SK-N-SH (cell line): ENCODE data around the gene GRIA1. TPM values are rescaled to one million over a fixed set of nuclear protein-coding genes. Genes with fewer than 3 reads are reported as not detected.
A peak's percentile ranks its signal among the peaks of the same experiment; 100 is the strongest.

Experiments
- CTCF ChIA-PET: fragments of 300-600, 350-600 bp; formaldehyde crosslinking; extraction: SDS; loops from one replicate; lab custom pipeline; 2021; lab: Yijun Ruan, JAX
- POLR2A ChIA-PET: fragments of 350-600 bp; sonication (Branson Sonifier 250); formaldehyde crosslinking; extraction: SDS; loops from one replicate; lab custom pipeline; 2020; ENCODE audit warnings: antibody characterized with exemption, inconsistent platforms; lab: Yijun Ruan, JAX
- DNase-seq: peaks from one replicate; pipeline ENCODE4 v3.0.0; 2012
- H2AFZ ChIP-seq: fragments of 200-600 bp; sonication (generic); 2 replicates; pipeline ENCODE4 v1.8.1; 2016; ENCODE audit warnings: antibody characterized with exemption, mild to moderate bottlenecking, low read depth
- H3F3A ChIP-seq: fragments of 200-600 bp; sonication (generic); replicated peaks from 2 replicates; pipeline ENCODE3; 2016; ENCODE audit warnings: antibody characterized with exemption, mild to moderate bottlenecking; ENCODE audit not compliant: insufficient read depth
- H3K27ac ChIP-seq, 2 experiments: fragments of 200-500 bp in 1 of 2; fragments of 200-600 bp in 1 of 2; sonication (Bioruptor generic) in 1 of 2; sonication (generic), shearing (Covaris generic) in 1 of 2; 2 replicates each; pipeline versions ENCODE4 v1.5.1 to v1.6.1; 2014 to 2016; ENCODE audit warnings: low read depth in 2 of 2, inconsistent platforms in 1 of 2, low read length in 1 of 2, mild to moderate bottlenecking in 1 of 2, mixed read lengths in 1 of 2
- H3K27me3 ChIP-seq: fragments of 200-600 bp; sonication (generic), shearing (Covaris generic); 2 replicates; pipeline ENCODE4 v1.6.1; 2016; ENCODE audit warnings: mixed run types; ENCODE audit not compliant: insufficient read depth
- H3K36me3 ChIP-seq, 2 experiments: fragments of 200-500 bp in 1 of 2; fragments of 200-600 bp in 1 of 2; sonication (Bioruptor generic) in 1 of 2; sonication (generic) in 1 of 2; replicated peaks in 1 of 2; 2 replicates each; pipeline versions ENCODE3 to v1.5.1; 2014 to 2016; ENCODE audit warnings: low read length in 1 of 2, mild to moderate bottlenecking in 1 of 2; ENCODE audit not compliant: insufficient read depth in 2 of 2, control insufficient read depth in 1 of 2
- H3K4me1 ChIP-seq, 2 experiments: fragments of 200-500 bp in 1 of 2; fragments of 200-600 bp in 1 of 2; sonication (Bioruptor generic) in 1 of 2; sonication (generic), shearing (Covaris generic) in 1 of 2; 2 replicates each; pipeline versions ENCODE4 v1.5.1 to v1.6.1; 2014 to 2016; ENCODE audit warnings: low read depth in 1 of 2, low read length in 1 of 2, mixed run types in 1 of 2; ENCODE audit not compliant: insufficient read depth in 2 of 2, control insufficient read depth in 1 of 2
- H3K4me2 ChIP-seq: fragments of 200-600 bp; sonication (generic), shearing (Covaris generic); 2 replicates; pipeline ENCODE4 v1.6.1; 2017; ENCODE audit warnings: mixed run types
- H3K4me3 ChIP-seq, 2 experiments: fragments of 200-500 bp in 1 of 2; fragments of 200-600 bp in 1 of 2; sonication (Bioruptor generic) in 1 of 2; sonication (generic), shearing (Covaris generic) in 1 of 2; 2 replicates each; pipeline versions ENCODE4 v1.5.1 to v1.8.1; 2014 to 2016; ENCODE audit warnings: low read depth in 2 of 2, inconsistent platforms in 1 of 2, low read length in 1 of 2, mild to moderate bottlenecking in 1 of 2, mixed read lengths in 1 of 2, moderate library complexity in 1 of 2
- H3K79me2 ChIP-seq: fragments of 200-600 bp; sonication (generic); 2 replicates; pipeline ENCODE4 v1.8.1; 2017; ENCODE audit warnings: mild to moderate bottlenecking; ENCODE audit not compliant: insufficient read depth
- H3K9ac ChIP-seq: fragments of 200-600 bp; sonication (generic); 2 replicates; pipeline ENCODE4 v1.6.1; 2017; ENCODE audit warnings: mixed run types
- H3K9me2 ChIP-seq: fragments of 200-600 bp; sonication (generic); 2 replicates; pipeline ENCODE4 v1.6.1; 2017; ENCODE audit warnings: mixed run types
- H3K9me3 ChIP-seq: fragments of 200-600 bp; sonication (generic); 2 replicates; pipeline ENCODE4 v1.6.1; 2017; ENCODE audit warnings: mixed run types, mild to moderate bottlenecking, moderate library complexity
- H4K20me1 ChIP-seq: fragments of 200-600 bp; sonication (generic); 2 replicates; pipeline ENCODE4 v1.6.1; 2017; ENCODE audit warnings: mild to moderate bottlenecking, mixed run types; ENCODE audit not compliant: insufficient read depth
- EP300 ChIP-seq, 2 experiments: IDR thresholded peaks; 2 replicates each; pipeline versions ENCODE4 v1.4.0 to v1.6.1; 2012; ENCODE audit warnings: borderline replicate concordance in 1 of 2, low read depth in 1 of 2, low read length in 1 of 2
- EZH2phosphoT487 ChIP-seq: fragments of 200-600 bp; sonication (generic); IDR thresholded peaks from 2 replicates; pipeline ENCODE4 v1.6.1; 2017; ENCODE audit warnings: low read depth, mixed run types, mild to moderate bottlenecking, antibody characterized with exemption, moderate library complexity, borderline replicate concordance
- FOSL2 ChIP-seq: IDR thresholded peaks from 2 replicates; pipeline ENCODE4 v1.4.0; 2012; ENCODE audit warnings: low read depth, mild to moderate bottlenecking, moderate library complexity, borderline replicate concordance
- FOXJ3 ChIP-seq: sonication (generic); formaldehyde crosslinking; IDR thresholded peaks from 2 replicates; pipeline ENCODE4 v1.5.1; 2020; ENCODE audit warnings: mild to moderate bottlenecking, missing genetic modification reagents
- FOXM1 ChIP-seq: IDR thresholded peaks from 2 replicates; pipeline ENCODE4 v1.4.0; 2012; ENCODE audit warnings: low read depth, mild to moderate bottlenecking
- GABPA ChIP-seq: IDR thresholded peaks from 2 replicates; pipeline ENCODE4 v1.4.0; 2012; ENCODE audit warnings: low read depth, mild to moderate bottlenecking
- JUND ChIP-seq: IDR thresholded peaks from 2 replicates; pipeline ENCODE4 v1.4.0; 2012
- NFIC ChIP-seq: IDR thresholded peaks from 2 replicates; pipeline ENCODE4 v1.4.0; 2012; ENCODE audit warnings: borderline replicate concordance
- NRF1 ChIP-seq: IDR thresholded peaks from 2 replicates; pipeline ENCODE4 v1.6.1; 2012; ENCODE audit warnings: low read depth, mild to moderate bottlenecking, low read length
- POLR2AphosphoS5 ChIP-seq: IDR thresholded peaks from 2 replicates; pipeline ENCODE4 v1.6.1; 2012; ENCODE audit warnings: low read depth, low read length
- RXRA ChIP-seq: IDR thresholded peaks from 2 replicates; pipeline ENCODE4 v1.4.0; 2012; ENCODE audit warnings: low read depth, mild to moderate bottlenecking, borderline replicate concordance
- SMC3 ChIP-seq: IDR thresholded peaks from 2 replicates; pipeline ENCODE4 v1.6.1; 2012; ENCODE audit warnings: low read depth, low read length, improper control_type of control experiment
- TAF1 ChIP-seq: IDR thresholded peaks from 2 replicates; pipeline ENCODE4 v1.6.1; 2012; ENCODE audit warnings: low read depth, mild to moderate bottlenecking, low read length, moderate library complexity, borderline replicate concordance
- TCF12 ChIP-seq: IDR thresholded peaks from 2 replicates; pipeline ENCODE4 v1.4.0; 2012
- TEAD4 ChIP-seq: IDR thresholded peaks from 2 replicates; pipeline ENCODE4 v1.4.0; 2012; ENCODE audit warnings: mild to moderate bottlenecking, borderline replicate concordance; ENCODE audit not compliant: insufficient read depth
- WGBS: methylation state at CpG from one replicate; pipeline ENCODE4 v1.1.6; 2017; ENCODE audit warnings: low lambda C conversion rate; 5-methylcytosine and 5-hydroxymethylcytosine counted together
- polyA plus RNA-seq, 3 experiments: library from polyadenylated mRNA; depleted of rRNA; stranded (reverse); fragments of >200 nt; gene quantifications; 2 replicates each; pipeline ENCODE4 v1.2.3, GENCODE V29; 2012
- TF ChIP-seq, protein P1 (sequence below): IDR thresholded peaks from 2 replicates; pipeline ENCODE4 v1.4.0; 2012; ENCODE audit warnings: low read depth
- TF ChIP-seq, protein P2 (sequence below): fragments of 150-350 bp; IDR thresholded peaks from 2 replicates; pipeline ENCODE4 v1.6.1; 2016; ENCODE audit warnings: mild to moderate bottlenecking, low read depth, low read length
- TF ChIP-seq, protein P3 (sequence below): IDR thresholded peaks from 2 replicates; pipeline ENCODE4; 2012
- TF ChIP-seq, protein P4 (sequence below): IDR thresholded peaks from 2 replicates; pipeline ENCODE4 v1.4.0; 2012; ENCODE audit warnings: low read depth, borderline replicate concordance

Gene GRIA1
- polyA plus RNA-seq, 1 of the 3 experiments (the other 2 are of a cell fraction) = 0.35 TPM

DNA sequence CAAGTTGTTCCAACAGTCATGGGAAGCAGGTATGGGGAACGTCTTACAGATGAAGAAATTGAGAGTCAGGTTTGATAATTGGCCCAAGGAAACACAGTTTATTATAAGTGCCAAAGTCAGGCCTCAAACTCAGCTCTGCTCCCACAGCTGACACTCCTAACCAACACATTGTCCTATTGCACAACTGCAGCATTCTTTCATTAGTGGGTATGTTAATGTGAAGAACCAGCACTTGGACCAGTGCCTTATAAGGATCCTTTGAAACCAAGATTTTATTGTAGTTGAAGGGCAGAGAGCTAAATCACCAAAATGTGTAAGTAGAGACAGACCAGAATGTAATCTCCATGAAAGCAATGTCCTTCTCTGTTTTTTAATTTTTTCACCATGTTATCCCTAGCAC is 56.1 kb downstream of the GRIA1 start (continued):
- TF ChIP-seq EZH2phosphoT487 (no peak), RXRA (no peak), SMC3 (no peak)

- peak; percentile 5 for DNase-seq
- H2AFZ ChIP-seq = peak overlapping the region; percentile 67
- no peaks in the 10 kb centered on the region for H3K9me2 ChIP-seq
- TF ChIP-seq POLR2AphosphoS5 = peak; percentile 63; the same call in 1 of the 2 replicates
- no peak for TF ChIP-seq FOXJ3 (CRISPR knock-in tag)
- TF ChIP-seq, protein P1, sequence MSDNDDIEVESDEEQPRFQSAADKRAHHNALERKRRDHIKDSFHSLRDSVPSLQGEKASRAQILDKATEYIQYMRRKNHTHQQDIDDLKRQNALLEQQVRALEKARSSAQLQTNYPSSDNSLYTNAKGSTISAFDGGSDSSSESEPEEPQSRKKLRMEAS = peak; percentile 83
- TF ChIP-seq, protein P2, sequence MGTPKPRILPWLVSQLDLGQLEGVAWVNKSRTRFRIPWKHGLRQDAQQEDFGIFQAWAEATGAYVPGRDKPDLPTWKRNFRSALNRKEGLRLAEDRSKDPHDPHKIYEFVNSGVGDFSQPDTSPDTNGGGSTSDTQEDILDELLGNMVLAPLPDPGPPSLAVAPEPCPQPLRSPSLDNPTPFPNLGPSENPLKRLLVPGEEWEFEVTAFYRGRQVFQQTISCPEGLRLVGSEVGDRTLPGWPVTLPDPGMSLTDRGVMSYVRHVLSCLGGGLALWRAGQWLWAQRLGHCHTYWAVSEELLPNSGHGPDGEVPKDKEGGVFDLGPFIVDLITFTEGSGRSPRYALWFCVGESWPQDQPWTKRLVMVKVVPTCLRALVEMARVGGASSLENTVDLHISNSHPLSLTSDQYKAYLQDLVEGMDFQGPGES = no peak
- TF ChIP-seq, protein P3, sequence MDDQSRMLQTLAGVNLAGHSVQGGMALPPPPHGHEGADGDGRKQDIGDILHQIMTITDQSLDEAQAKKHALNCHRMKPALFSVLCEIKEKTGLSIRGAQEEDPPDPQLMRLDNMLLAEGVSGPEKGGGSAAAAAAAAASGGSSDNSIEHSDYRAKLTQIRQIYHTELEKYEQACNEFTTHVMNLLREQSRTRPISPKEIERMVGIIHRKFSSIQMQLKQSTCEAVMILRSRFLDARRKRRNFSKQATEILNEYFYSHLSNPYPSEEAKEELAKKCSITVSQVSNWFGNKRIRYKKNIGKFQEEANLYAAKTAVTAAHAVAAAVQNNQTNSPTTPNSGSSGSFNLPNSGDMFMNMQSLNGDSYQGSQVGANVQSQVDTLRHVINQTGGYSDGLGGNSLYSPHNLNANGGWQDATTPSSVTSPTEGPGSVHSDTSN = peak; percentile 95
- no peak for TF ChIP-seq NRF1
- peak; percentile 12 to 86; a peak in 3 of 4 replicates for TF ChIP-seq EP300 (IDR thresholded peaks at IDR 0.05; ENCODE audit: borderline replicate concordance in 1 of 2, low read depth in 1 of 2, low read length in 1 of 2)
- peak; percentile 84 for TF ChIP-seq FOXM1
- TF ChIP-seq TAF1 = peak; percentile 31; the same call in 1 of the 2 replicates
- peak; percentile 87 for TF ChIP-seq NFIC
- TF ChIP-seq FOSL2 = peak; percentile 92
- peak; percentile 87 for TF ChIP-seq RXRA
- peak; percentile 88 for TF ChIP-seq TEAD4
- peak; percentile 96 for TF ChIP-seq JUND
- TF ChIP-seq TCF12 = peak; percentile 87
- TF ChIP-seq, protein P4, sequence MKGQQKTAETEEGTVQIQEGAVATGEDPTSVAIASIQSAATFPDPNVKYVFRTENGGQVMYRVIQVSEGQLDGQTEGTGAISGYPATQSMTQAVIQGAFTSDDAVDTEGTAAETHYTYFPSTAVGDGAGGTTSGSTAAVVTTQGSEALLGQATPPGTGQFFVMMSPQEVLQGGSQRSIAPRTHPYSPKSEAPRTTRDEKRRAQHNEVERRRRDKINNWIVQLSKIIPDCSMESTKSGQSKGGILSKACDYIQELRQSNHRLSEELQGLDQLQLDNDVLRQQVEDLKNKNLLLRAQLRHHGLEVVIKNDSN = peak; percentile 90
- no peak for TF ChIP-seq GABPA
- H4K20me1 ChIP-seq = no peaks in the 10 kb centered on the region
- peak overlapping the region; percentile 57 for H3K4me2 ChIP-seq
- peaks cover 26% of the 10 kb centered on the region for H3F3A ChIP-seq
- peak overlapping the region; percentile 72 for H3K9ac ChIP-seq
- no peaks in the 10 kb centered on the region for H3K79me2 ChIP-seq
- peak overlapping the region in 1 of 2 experiments; percentile 49; a peak in 2 of 4 replicates for H3K4me3 ChIP-seq
- H3K27ac ChIP-seq = peak overlapping the region; percentile 90 to 98; a peak in 3 of 4 replicates
- no peaks in the 10 kb centered on the region for H3K36me3 ChIP-seq
- ChIA-PET CTCF (interaction anchor here (1.1 kb wide), 1 partner anchor 13 kb away, joined by 3 read pairs; no protein-coding TSS in a partner anchor), POLR2A (no interaction called here)
- H3K4me1 ChIP-seq = peaks cover 0 to 19% of the 10 kb centered on the region in 2 experiments; a peak in 3 of 4 replicates
- no peaks in the 10 kb centered on the region for H3K27me3 ChIP-seq
- no peaks in the 10 kb centered on the region for H3K9me3 ChIP-seq
- WGBS = 0% methylated on average over 1 of the region's 1 CpG
Measured at GRCh38 chr5:153551537-153552079, 61.1 kb downstream of the GRIA1 start.
